Right lobe of liver (tissue), 4 donors: Measurements from ENCODE around the gene ARMH2.
"Not testable (repeated sequence)": the region's sequence is repeated elsewhere in the genome, so short reads cannot be mapped to it uniquely, and the experiment has no call there.

Experiments used
- POLR2A ChIP-seq: fragments of 450-650 bp; IDR thresholded peaks from one replicate; pipeline ENCODE4 v1.6.1; 2017; ENCODE audit warnings: antibody characterized with exemption, mild to moderate bottlenecking
- TF ChIP-seq, protein P1 (sequence below), 4 donors: fragments of 200-600 bp in 3 of 4; fragments of 450-650 bp in 1 of 4; IDR thresholded peaks; one replicate each; pipeline versions ENCODE4 v1.5.1 to v1.8.0; 2016 to 2022; ENCODE audit warnings: antibody characterized with exemption in 4 of 4, mild to moderate bottlenecking in 2 of 4
- donor health status: DM: no; HTN: no; CAD: no.
- donor health status: DM: no; HTN: no; CAD: no.
- donor health status: DM: no; HTN: yes; CAD: no.

DNA sequence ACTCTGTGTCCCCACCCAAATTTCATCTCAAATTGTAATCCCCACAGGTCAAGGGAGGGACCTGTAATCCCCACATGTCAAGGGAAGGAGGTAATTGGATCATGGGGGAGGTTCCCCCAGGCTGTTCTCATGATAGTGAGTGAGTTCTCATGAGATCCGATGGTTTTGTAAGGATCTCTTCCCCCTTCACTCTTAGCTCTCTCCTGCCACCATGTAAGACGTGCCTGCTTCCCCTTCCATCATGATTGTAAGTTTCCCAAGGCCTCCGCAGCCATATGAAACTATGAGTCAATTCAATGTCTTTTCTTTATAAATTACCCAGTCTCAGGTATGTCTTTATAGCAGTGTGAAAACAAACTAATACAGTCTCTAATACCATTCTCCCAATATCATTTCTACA lies 47.8 kb downstream of the ARMH2 start:
- TF ChIP-seq POLR2A = not testable (repeated sequence)
- TF ChIP-seq, protein P1, sequence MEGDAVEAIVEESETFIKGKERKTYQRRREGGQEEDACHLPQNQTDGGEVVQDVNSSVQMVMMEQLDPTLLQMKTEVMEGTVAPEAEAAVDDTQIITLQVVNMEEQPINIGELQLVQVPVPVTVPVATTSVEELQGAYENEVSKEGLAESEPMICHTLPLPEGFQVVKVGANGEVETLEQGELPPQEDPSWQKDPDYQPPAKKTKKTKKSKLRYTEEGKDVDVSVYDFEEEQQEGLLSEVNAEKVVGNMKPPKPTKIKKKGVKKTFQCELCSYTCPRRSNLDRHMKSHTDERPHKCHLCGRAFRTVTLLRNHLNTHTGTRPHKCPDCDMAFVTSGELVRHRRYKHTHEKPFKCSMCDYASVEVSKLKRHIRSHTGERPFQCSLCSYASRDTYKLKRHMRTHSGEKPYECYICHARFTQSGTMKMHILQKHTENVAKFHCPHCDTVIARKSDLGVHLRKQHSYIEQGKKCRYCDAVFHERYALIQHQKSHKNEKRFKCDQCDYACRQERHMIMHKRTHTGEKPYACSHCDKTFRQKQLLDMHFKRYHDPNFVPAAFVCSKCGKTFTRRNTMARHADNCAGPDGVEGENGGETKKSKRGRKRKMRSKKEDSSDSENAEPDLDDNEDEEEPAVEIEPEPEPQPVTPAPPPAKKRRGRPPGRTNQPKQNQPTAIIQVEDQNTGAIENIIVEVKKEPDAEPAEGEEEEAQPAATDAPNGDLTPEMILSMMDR (IDR thresholded peaks at IDR 0.05) = not testable (repeated sequence)
